Neural cell (in vitro differentiated cells): ENCODE measurements around the gene EIF5A. TPM values are rescaled to one million over a fixed set of nuclear protein-coding genes. Genes with fewer than 3 reads are reported as not detected.

ENCODE experiments used
- H2AFZ ChIP-seq: fragments of 200-600, 300-800 bp; sonication (generic), shearing (Covaris generic); 2 replicates; pipeline ENCODE4 v1.6.0; 2014; ENCODE audit warnings: low read depth, mild to moderate bottlenecking, antibody characterized with exemption, low read length, moderate library complexity
- H3F3A ChIP-seq: fragments of 200-600 bp; shearing (Covaris generic); 2 replicates; pipeline ENCODE4 v1.6.1; 2016; ENCODE audit warnings: mild to moderate bottlenecking, moderate library complexity, mixed read lengths, antibody characterized with exemption, low read length; ENCODE audit not compliant: insufficient read depth, poor library complexity, severe bottlenecking
- H3K27ac ChIP-seq: fragments of 200-600, 300-800 bp; sonication (generic), shearing (Covaris generic); 2 replicates; pipeline ENCODE4 v1.5.1; 2014; ENCODE audit warnings: mild to moderate bottlenecking, low read length, moderate library complexity
- H3K27me3 ChIP-seq: fragments of 300-800, 200-600 bp; sonication (generic), shearing (Covaris generic); 2 replicates; pipeline ENCODE4 v1.6.0; 2014; ENCODE audit warnings: mild to moderate bottlenecking, low read depth, low read length, moderate library complexity; ENCODE audit not compliant: insufficient read depth
- H3K36me3 ChIP-seq: fragments of 300-800, 200-600 bp; sonication (generic), shearing (Covaris generic); 2 replicates; pipeline ENCODE4 v1.5.1; 2014; ENCODE audit warnings: mild to moderate bottlenecking, antibody characterized with exemption, low read length, moderate library complexity; ENCODE audit not compliant: insufficient read depth
- H3K4me2 ChIP-seq: fragments of 300-800, 200-600 bp; sonication (generic), shearing (Covaris generic); 2 replicates; pipeline ENCODE4 v1.6.0; 2014; ENCODE audit warnings: mild to moderate bottlenecking, low read length
- H3K4me3 ChIP-seq: fragments of 300-800, 200-600 bp; sonication (generic), shearing (Covaris generic); 2 replicates; pipeline ENCODE4 v1.5.1; 2014; ENCODE audit warnings: mild to moderate bottlenecking, low read length, moderate library complexity
- H3K79me2 ChIP-seq: fragments of 200-600 bp; shearing (Covaris generic); replicated peaks from 2 replicates; pipeline ENCODE4 v1.6.0; 2014; ENCODE audit warnings: mild to moderate bottlenecking, low read length, moderate library complexity; ENCODE audit not compliant: insufficient read depth
- H3K9ac ChIP-seq: fragments of 300-800, 200-600 bp; sonication (generic), shearing (Covaris generic); 2 replicates; pipeline ENCODE4 v1.6.1; 2016; ENCODE audit warnings: mild to moderate bottlenecking, low read length, mixed read lengths
- H3K9me2 ChIP-seq: fragments of 200-600 bp; shearing (Covaris generic); 2 replicates; pipeline ENCODE4 v1.6.1; 2016; ENCODE audit warnings: mild to moderate bottlenecking, low read length, mixed read lengths; ENCODE audit not compliant: insufficient read depth
- H3K9me3 ChIP-seq: fragments of 200-600, 300-800 bp; sonication (generic), shearing (Covaris generic); 2 replicates; pipeline ENCODE4 v1.6.1; 2016; ENCODE audit warnings: mild to moderate bottlenecking, mixed run types, low read length, moderate library complexity, mixed read lengths
- H4K20me1 ChIP-seq: fragments of 200-600 bp; shearing (Covaris generic); 2 replicates; pipeline ENCODE4 v1.6.1; 2016; ENCODE audit warnings: mild to moderate bottlenecking, mixed run types; ENCODE audit not compliant: insufficient read depth
- CTCF ChIP-seq: fragments of 450-650 bp; IDR thresholded peaks from 2 replicates; pipeline ENCODE4 v1.5.1; 2014; ENCODE audit warnings: antibody characterized with exemption, mild to moderate bottlenecking, moderate library complexity; ENCODE audit not compliant: poor library complexity, severe bottlenecking
- EP300 ChIP-seq: fragments of 450-650 bp; conservative IDR thresholded peaks from 2 replicates; pipeline ENCODE4 v1.6.1; 2014; ENCODE audit warnings: antibody characterized with exemption, mild to moderate bottlenecking, moderate library complexity; ENCODE audit not compliant: poor library complexity, severe bottlenecking
- EZH2 ChIP-seq: fragments of 200-600, 300-800 bp; shearing (Covaris generic), sonication (generic); IDR thresholded peaks from 2 replicates; pipeline ENCODE4 v1.6.1; 2014; ENCODE audit warnings: antibody characterized with exemption, low read length, borderline replicate concordance, mild to moderate bottlenecking; ENCODE audit not compliant: insufficient read depth, poor library complexity, severe bottlenecking
- MXI1 ChIP-seq: fragments of 450-650 bp; conservative IDR thresholded peaks from 2 replicates; pipeline ENCODE4 v1.6.1; 2014; ENCODE audit warnings: antibody characterized with exemption, mild to moderate bottlenecking; ENCODE audit not compliant: poor library complexity, severe bottlenecking
- POLR2AphosphoS5 ChIP-seq: IDR thresholded peaks from 2 replicates; pipeline ENCODE4 v1.6.1; 2012
- RAD21 ChIP-seq: fragments of 450-650 bp; conservative IDR thresholded peaks from 2 replicates; pipeline ENCODE4 v1.6.1; 2014; ENCODE audit warnings: antibody characterized with exemption, mild to moderate bottlenecking, moderate library complexity
- REST ChIP-seq: IDR thresholded peaks from 2 replicates; pipeline ENCODE4 v1.6.1; 2012; ENCODE audit warnings: borderline replicate concordance
- SMC3 ChIP-seq: fragments of 450-650 bp; conservative IDR thresholded peaks from 2 replicates; pipeline ENCODE4 v1.6.1; 2014; ENCODE audit warnings: antibody characterized with exemption, mild to moderate bottlenecking, moderate library complexity; ENCODE audit not compliant: poor library complexity
- TAF1 ChIP-seq: IDR thresholded peaks from 2 replicates; pipeline ENCODE4 v1.6.1; 2012; ENCODE audit warnings: low read depth
- polyA plus RNA-seq: library from polyadenylated mRNA; depleted of rRNA; stranded (reverse); fragments of >200 nt; gene quantifications from 2 replicates; pipeline ENCODE4 v1.2.3, GENCODE V29; 2014

Gene EIF5A
- polyA plus RNA-seq, 1 donor from 2014 or later: 164 TPM

DNA sequence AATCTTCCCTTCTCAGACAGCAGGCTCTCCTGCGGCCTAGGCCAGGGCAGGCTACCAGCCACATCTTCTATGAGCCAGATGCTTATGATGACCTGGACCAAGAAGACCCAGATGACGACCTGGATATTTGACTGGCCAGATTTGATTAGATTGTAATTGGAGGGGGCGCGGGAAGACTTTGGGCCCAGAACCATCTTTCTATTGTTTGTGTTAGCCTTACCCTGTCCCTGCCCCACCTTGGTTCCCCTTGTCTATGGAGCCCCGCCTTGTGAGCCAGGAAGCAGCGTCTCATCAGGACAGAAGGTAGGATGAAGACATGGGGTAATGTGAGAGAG is 47.9 kb upstream of the EIF5A start:
- no peak overlapping the region for H3K4me3 ChIP-seq
- no peak overlapping the region for H3K27ac ChIP-seq
- H3K79me2 ChIP-seq: no peaks in the 10 kb centered on the region
- peaks cover 4% of the 10 kb centered on the region for H3K36me3 ChIP-seq
- no peaks in the 10 kb centered on the region for H3K9me2 ChIP-seq
- no peak overlapping the region for H3K4me2 ChIP-seq
- no peak overlapping the region for H2AFZ ChIP-seq
- H3K9ac ChIP-seq: no peak overlapping the region
- H4K20me1 ChIP-seq: no peaks in the 10 kb centered on the region
- TF ChIP-seq REST (no peak), POLR2AphosphoS5 (no peak), EZH2 (no peak), TAF1 (no peak), EP300 (no peak), RAD21 (no peak), MXI1 (no peak), CTCF (no peak), SMC3 (no peak)
- H3K9me3 ChIP-seq: no peaks in the 10 kb centered on the region
- H3F3A ChIP-seq: no peaks in the 10 kb centered on the region
- peaks cover 56% of the 10 kb centered on the region for H3K27me3 ChIP-seq

DNA sequence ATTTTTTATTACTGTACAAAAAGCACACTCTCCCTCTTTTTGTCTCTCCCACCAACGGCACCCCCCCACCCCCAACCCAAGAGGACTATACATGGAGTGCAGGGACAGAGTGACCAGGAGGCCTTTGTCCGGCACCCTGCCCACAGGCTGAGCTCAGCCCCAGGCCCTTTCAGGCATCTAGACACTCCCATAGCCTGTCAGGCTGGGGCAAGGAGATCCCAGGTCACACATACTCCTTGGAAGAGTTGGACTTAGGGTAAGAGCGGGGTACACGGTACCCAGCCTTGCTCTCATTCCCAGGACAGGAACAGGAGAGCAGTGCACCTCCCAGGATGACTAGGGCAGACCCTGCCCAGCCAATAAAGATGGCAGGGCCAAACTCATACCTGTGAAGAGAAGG is 47.3 kb upstream of the EIF5A start:
- Histone ChIP-seq H4K20me1 (no peaks in the 10 kb centered on the region), H3K36me3 (peaks cover 4% of the 10 kb centered on the region), H3F3A (no peaks in the 10 kb centered on the region), H3K4me3 (no peak overlapping the region), H2AFZ (no peak overlapping the region), H3K4me2 (no peak overlapping the region), H3K9ac (no peak overlapping the region), H3K79me2 (no peaks in the 10 kb centered on the region), H3K9me3 (no peaks in the 10 kb centered on the region), H3K9me2 (no peaks in the 10 kb centered on the region), H3K27me3 (peaks cover 56% of the 10 kb centered on the region), H3K27ac (no peak overlapping the region)
- TF ChIP-seq SMC3 (no peak), MXI1 (no peak), CTCF (no peak), RAD21 (no peak), EP300 (no peak), TAF1 (no peak)
